SU-DHL-6 (cell line): ENCODE measurements around the gene RGL2.

Experiments
- EZH2phosphoT487 ChIP-seq: fragments of 200-600 bp; sonication (generic), shearing (Covaris generic); conservative IDR thresholded peaks from 2 replicates; pipeline ENCODE4 v1.6.1; 2018; ENCODE audit warnings: mild to moderate bottlenecking, antibody characterized with exemption, low read length, moderate library complexity, mixed read lengths
- TF ChIP-seq, protein P1 (sequence below): fragments of 200-600 bp; sonication (generic); IDR thresholded peaks from one replicate; pipeline ENCODE4 v1.5.1; 2017; ENCODE audit warnings: antibody characterized with exemption, mild to moderate bottlenecking, low read length, moderate library complexity; ENCODE audit not compliant: insufficient read depth, poor library complexity, severe bottlenecking

DNA sequence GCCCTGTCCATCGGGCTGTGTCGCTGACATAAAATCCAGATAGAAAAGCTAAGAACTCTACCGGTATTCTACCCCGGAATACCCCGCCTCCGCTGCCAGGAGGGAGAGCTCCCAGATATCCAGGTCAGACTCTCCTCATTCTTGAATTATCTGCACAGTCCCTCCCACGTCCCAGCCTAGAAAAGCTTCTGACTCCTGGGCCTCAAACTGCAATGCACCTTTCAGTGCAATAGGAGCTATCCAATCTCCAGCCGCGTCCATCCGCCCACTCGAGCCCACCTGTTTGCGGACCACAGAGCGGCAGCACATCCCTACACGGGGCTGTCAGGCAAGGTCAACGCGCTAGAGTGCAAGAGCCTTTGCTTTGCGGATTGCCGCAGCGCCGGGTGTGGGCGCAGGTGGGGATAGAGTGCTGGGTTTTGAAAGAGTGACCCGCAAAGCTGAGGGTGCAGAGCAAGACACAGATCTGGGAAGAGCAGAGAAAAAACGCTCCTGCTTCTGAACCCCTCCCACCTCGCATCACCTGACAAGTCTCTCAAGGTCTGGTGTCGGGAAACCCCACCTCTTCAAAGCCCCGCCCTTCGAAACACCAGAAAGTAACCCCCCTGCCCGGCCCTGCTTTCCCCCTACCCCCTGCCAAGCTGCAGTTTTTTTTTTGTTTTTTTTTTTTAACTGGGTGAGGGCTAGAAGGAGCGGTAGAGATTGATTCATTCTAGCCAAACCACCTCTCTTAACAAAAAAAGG, 13.8 kb upstream of the RGL2 start:
- TF ChIP-seq, protein P1, sequence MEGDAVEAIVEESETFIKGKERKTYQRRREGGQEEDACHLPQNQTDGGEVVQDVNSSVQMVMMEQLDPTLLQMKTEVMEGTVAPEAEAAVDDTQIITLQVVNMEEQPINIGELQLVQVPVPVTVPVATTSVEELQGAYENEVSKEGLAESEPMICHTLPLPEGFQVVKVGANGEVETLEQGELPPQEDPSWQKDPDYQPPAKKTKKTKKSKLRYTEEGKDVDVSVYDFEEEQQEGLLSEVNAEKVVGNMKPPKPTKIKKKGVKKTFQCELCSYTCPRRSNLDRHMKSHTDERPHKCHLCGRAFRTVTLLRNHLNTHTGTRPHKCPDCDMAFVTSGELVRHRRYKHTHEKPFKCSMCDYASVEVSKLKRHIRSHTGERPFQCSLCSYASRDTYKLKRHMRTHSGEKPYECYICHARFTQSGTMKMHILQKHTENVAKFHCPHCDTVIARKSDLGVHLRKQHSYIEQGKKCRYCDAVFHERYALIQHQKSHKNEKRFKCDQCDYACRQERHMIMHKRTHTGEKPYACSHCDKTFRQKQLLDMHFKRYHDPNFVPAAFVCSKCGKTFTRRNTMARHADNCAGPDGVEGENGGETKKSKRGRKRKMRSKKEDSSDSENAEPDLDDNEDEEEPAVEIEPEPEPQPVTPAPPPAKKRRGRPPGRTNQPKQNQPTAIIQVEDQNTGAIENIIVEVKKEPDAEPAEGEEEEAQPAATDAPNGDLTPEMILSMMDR: peak; percentile 21
- TF ChIP-seq EZH2phosphoT487: no peak
